SKM-1 treated with dmso at 0.1 percent for 144 hours (cell line): ENCODE data around the gene ADAMTS14.

ENCODE experiments used
- DNase-seq: peaks from one replicate; lab custom pipeline; 2025; ENCODE audit not compliant: unreplicated experiment; lab: John Stamatoyannopoulos, UW

ADAMTS14 gene

DNA sequence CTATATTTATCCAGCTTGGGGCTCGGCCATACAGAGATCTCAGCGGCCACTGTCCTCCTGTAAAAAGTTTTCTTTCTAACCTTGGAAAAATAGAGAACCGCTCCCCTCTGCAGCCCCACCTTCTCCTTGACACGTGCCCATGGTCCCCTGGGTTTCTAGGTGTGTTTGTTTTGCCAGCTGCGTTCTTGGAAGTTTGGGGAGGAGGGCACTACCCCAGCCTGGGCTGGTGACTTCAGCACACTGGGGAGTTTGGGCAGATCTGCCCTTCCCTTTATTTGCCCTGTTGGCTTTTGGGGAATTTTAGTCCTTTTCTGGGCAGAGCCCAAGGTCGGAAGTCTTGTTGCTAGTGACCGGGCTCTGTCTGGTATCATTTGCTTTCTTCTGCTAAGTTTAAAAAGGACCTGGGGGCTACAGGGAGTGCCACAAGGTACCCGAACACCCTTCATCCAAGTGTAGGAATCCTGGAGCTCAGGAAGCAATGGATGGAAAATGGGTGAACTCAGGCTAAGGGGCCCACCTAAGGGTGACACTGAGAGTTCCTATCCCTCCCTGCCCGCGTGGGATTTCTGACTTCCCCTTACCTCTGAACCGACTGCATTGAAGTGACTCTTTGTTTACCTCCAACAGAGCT is 1.7 kb downstream of the ADAMTS14 start:
- DNase-seq: no peak

GRCh38 chr10:70674560-70675495 is 2.5 kb downstream of the ADAMTS14 start:
- no peak for DNase-seq

DNA sequence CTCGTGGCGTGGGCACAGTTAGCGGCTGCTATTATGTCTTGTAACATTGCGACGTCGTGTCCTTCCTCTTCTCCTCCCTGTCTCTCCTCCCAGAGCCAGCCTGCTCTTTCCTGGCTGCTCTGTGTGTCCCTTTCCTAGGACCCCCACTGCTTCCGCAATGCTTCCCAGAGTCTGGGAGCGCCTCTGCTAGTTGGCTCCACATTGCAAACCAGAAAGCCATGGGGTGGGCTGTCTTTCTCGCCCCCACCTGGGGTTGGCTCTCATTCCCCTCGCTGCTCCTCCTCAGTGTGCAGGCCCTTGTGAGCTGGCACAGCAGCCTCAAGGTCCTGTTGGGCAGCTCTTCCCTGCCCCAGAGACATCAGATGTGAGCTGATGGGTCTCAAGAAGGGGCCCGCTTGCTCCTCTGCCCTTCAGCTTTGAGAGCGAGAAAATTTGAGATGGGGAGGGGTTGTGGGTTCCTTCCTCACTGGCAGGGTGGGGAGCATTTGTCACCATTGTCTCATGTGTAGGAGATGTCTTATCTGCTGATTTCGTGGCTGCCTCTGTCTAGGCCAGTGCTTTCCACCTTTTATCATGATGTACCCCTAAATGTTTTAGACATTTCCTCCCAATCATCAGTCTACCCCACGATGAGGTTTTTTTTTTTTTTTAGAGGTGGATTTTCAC is 3.3 kb downstream of the ADAMTS14 start:
- no peak for DNase-seq

DNA sequence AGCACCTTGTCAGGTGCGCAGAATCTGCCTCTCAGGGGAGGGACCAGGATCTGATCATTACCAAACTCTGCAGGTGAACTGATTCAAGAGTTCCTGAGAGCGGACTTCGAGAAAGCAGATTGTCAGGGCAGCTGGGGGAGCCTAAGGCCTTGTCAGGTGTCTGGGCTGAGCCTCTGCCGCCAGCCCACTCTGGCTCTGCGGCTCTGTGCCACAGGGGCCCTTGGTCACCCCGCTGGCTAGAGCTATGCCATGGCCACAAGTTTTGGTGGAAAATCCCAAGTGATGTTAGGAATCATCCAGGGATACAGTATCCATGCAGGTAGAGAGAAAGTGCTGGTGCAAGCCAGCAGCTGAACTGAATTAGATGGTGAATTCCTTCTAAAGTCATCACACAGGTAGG is 4.2 kb downstream of the ADAMTS14 start:
- no peak for DNase-seq

GRCh38 chr10:70677016-70677415 is 4.7 kb downstream of the ADAMTS14 start:
- no peak for DNase-seq

GRCh38 chr10:70677620-70678249 is 5.4 kb downstream of the ADAMTS14 start:
- no peak for DNase-seq

DNA sequence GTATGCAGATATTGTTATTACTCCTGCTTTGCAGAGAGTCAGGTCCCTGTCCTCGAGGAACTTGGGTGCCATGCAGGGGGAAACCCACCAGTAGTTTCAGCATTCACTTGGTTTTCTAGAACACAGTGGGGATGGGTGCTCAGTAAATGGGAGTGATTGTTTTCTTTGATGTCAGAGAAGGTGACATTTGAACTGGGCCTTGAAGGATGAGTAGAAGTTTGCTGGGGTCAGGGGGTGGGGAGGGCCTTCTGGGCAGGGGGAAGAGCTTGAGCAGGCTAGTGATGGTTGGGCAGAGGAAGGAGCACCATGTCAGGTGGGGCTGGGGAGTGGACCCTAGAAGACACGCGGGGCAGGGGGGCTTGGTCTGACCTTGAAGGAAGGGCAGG is 5.9 kb downstream of the ADAMTS14 start:
- DNase-seq: no peak

DNA sequence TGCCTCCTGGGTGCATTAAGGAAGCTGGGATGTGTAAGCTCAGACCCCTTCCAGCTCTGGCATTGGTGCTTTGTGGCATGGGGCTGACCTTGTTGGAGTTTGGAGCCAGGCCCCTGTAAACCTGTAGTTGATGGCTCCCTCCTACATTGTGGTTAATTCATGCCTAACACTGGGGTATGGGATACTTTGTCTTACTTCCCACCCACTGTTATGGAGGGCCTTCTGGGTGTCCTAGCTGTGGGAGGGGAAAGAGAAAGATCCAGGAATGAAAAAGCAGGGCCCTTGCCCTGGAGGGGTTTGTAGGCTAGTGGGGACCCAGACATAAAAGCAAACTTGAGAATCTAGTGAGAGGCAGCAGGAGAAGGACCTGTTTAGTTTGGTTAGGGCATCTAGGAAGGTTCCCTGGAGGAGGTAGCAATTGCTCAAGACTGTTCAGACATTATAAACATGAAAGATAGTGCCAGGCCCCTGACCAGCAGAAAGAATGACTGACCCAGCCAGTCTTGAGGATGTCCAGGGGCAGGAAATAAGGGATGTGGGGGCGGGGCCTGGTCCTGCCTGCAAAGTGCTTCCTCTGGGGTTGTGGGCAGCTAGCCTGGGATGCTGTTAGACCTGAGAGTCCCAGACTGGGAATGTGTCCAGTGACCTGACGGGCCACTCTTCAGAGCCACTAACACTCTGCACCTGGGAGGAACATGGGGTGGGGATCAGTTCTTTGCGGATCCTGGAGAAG is 6.6 kb downstream of the ADAMTS14 start:
- no peak for DNase-seq

GRCh38 chr10:70679498-70679897 is 7.2 kb downstream of the ADAMTS14 start:
- DNase-seq: no peak

DNA sequence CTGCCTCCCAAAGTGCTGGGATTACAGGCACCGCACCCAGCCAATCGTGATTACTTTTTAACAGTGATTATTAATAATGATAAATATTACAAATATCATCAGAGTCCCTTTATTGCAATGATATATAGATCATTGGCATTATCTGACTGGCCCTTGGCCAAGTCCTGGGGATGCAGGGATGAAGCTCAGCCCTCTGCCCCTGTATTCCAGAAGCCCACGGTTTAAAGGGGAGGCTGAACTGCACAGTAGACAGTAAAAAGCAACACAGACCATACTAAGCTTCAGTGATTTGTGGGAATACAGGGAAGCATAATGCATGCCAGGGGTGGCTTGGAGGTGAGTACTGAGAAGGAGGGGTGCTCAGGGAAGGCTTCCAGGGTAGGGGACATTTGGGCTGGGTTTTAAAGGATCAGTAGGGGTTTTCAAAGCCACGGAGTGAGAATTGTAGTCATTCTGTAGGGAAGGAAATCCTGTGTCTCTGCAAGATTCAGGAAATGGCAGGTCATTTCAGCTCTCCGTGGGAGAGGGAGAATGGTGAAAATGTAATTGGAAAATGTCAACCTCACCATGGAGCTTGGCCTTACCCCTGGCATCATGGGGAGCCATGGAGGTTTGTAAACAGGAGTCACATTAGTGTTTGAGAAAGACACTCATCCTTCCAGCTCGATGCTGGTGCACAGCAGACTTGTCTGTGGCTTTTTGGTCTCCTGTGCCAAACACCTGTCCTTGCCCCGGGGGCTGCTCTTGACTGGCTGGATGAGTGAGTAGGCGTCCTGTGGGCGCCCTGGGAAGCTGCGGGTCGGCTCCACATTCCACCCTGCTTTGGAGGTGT is 8.8 kb downstream of the ADAMTS14 start:
- no peak for DNase-seq

DNA sequence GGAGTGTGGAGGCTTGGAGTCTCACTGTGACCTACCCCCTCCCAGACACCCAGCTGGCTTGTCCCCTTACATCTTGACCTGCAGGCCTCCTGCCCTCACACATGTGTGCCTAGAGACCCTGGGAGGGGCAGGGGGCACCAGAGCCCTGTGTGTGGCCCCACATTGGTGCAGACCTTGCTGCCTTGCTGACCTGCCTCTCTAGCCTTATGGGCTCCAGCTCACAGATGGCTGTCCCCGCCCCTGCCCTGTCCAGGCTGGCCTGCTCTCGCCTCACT is 9.4 kb downstream of the ADAMTS14 start:
- no peak for DNase-seq

DNA sequence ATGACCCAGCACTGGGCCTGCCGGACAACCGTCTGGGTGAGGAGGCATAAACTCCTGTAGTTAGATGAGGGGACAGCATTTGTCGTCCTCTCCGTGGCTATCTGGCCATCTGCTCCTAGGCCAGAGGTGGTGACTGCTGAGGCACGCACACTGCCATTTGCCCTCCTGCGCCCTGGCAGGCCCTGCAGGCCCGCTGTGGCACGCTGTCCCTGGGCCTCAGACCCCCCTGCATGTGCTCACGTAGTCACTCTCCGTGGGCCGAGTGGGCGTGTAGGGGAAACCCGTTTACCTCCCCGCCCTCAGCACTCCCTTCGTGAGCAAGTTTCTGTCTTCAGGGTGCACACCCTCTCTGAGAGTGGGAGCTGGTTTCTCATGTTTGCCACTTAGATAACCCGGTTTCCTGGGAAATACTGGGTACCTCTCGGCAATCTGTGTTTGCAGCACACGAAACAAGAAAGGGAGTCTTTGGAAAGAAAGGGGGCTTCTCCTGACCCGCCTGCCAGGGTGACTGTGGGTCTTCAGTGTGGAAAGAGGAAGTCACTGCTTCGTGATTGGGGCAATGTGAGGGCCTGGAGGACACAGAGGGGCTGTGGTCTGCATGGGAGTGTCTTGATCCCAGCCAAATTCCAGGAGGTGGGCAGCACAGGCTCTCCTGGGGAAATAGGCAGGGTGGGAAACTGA is 10.8 kb downstream of the ADAMTS14 start:
- DNase-seq: no peak

GRCh38 chr10:70683601-70683934 is 11.3 kb downstream of the ADAMTS14 start:
- DNase-seq: no peak

DNA sequence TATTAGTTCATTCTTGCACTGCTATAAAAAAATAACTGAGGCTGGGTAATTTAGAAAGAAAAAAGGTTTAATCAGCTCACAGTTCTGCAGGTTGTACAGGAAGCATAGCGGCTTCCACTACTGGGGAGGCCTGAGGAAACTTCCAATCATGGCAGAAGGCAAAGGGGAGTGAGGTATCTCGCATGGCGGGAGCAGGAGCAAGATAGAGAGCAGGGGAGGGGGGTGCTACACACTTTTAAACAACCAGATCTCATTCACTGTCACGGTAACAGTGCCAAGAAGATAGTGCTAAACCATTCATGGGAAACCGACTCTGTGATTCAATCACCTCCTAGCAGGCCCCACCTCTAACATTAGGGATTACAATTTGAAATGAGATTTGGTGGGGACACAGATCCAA is 11.6 kb downstream of the ADAMTS14 start:
- DNase-seq: no peak

DNA sequence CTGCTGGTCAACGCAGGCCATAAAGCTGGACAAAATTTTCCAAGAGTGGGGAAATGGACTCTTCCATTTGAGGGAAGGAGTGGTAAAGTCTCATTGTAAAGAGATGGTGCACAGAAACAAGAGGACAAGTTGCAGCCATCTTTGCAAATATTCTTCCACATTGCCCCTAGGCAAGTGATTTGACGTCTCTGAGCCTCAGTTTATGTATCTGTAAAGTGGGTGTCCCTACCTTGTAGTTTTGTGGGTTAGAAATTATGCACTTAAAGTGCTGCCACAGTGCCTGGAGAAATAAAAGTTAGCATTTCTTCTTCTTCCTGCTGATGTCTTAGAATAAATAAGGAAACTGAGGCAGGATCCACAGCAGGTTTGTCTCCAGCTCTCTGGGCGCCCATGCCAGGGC is 12.1 kb downstream of the ADAMTS14 start:
- DNase-seq: no peak

DNA sequence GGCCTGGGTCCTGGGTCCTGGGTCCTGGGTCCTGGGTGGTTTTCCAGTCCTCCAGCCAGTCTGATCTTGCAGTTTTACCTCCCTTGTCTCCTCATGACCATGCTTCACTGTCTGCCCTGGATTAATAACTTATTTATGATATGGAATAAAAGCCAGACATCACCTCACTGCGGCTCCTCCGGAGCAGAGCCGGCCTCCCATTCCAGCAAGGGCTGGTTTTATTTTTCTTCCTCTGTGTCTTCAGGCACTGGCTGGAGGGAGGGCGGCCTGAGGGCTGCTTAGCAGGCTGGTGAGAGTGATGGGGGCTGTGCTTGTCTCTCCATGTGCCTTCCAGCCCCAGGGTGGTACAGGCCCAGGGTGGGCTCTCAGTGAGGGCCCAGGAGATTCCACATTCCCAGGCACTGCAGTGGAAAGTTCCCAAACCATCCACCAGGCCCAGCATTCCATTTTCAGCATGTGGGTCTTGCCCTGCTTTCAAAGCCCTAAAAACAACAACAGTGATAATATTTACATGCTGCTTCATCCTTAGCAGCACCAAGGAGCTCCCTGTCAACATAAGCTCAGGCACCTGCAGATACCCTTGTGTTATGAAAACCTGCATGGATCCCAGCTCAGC is 12.6 kb downstream of the ADAMTS14 start:
- no peak for DNase-seq

DNA sequence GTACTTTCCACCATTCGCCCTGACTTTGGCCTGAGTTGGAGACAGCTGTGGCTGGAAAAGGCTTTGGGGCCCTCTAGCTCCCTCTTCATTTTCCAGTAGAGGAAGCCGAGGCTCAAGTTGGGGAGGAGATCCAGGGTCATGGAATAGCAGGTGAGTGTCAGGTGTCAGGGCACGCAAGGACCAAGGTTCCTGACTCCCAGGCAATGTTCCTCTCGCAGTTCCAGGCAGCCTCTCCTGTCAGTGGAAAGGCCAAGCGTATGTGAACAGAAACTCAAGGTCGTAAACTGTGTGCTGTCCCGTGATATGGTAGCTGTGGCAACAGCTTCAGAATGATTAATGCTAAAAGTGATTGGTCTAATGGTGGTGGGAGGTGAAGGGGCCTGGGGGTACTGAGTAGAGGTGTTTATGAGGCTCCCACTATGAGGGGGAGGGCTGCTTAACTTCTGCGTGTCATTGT is 13.2 kb downstream of the ADAMTS14 start:
- DNase-seq: no peak

- DNase-seq: no peak
These were observed 16.5 kb downstream of the ADAMTS14 start for GRCh38 chr10:70688828-70689227.

- DNase-seq: no peak
These were observed 17.4 kb downstream of the ADAMTS14 start for GRCh38 chr10:70689661-70690060.
